ENCODE data around the gene ASB18.

The ASB18 gene

DNA sequence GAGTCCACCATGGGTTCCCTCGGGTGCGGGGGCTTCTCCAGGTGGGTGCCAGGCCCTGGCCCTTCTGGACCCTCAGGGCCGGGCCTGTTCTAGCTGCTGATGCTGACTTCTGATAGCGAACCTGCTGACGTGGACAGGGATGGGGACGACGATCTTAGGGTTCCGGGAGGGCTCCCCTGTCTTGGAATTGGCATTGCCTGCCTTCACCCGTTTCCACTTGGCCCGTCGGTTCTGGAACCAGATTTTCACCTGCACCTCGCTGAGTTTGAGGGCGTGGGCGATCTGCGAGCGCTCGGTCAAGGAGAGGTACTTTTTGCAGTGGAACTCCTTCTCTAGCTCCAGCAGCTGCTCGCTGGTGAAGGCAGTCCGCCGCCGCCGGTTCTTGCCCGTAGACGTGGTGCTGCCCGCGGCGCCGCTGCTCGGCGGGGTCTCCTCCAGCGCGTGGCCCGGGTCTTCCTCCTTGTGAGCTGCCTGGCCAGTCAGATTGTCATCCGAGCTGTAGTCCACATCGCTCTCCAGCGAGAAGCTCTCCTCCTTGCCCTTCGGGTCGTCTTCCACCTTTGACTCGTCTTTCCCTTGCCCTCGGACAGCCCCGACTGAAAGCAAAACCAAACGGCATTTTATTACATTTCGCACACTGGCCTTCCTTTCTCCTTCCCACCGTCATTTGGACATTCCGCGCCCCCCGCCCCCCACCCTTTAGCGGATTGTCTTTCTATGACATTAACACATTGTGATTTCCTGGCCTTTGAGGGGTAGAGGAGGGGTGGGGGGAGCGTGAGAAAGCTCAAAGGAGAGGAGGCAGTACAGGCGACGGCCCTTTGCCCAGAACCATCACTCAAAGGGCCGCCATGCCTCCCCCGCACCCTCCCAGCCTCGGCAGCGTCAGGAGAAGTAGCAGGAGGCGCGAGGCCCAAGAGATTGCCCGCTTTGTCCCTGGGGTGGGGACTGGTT is 98.1 kb downstream of the ASB18 start:
- no peaks in the 10 kb centered on the region for H3K9me3 Mint-ChIP-seq
- H3K27me3 Mint-ChIP-seq (ENCODE audit: low read depth): peaks cover 66% of the 10 kb centered on the region
- H3K4me3 Mint-ChIP-seq: no peak overlapping the region
- H3K4me1 Mint-ChIP-seq (ENCODE audit: low read depth): peaks cover 2% of the 10 kb centered on the region
- peaks cover 4% of the 10 kb centered on the region for H3K36me3 Mint-ChIP-seq (ENCODE audit: low read depth)
- no peak for DNase-seq (ENCODE audit: low spot score)
- peak overlapping the region; percentile 60 for H3K27ac Mint-ChIP-seq

DNA sequence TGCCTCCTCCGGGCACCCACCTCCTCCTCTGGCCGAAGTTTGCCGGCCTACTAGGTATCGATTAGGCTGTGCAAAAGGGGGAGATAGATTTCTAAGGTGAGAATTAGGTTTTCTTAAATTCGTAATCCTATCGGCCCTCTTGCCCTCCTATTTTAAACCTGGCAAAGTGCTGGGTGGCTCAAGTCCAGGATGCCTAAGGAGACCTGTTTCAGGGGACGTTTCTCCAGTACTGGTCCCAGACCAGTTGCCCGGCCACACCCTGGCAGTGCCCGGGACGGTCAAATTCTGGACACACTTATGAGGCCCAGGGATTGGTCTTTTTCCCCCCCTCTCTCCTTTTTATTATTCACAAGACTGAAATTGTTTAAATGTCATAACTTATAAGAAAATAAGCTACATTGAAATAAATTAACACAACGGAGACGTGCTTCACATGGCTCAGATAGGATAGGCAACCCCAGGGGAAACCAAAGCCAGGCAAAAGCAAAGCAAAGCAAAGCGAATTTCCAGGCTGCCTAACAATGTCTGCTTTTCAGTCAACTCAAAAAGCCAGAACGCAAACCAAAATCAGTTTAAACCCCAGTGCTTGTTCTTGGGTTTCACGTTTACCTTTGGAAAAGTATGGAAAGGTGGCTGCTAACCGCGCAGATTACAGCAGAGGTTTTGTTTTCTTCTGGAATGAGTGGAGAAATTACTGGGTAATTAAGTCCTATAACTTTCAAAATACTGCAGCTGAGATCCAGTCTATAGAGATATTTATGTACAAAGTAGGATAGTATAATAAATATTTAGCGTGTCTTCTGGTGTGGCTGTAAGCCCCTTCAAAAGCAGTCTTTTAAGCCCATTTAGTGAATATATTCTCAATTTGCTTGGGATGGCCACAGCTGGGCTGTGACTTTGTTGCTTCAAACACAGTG is 99.0 kb downstream of the ASB18 start:
- no peak overlapping the region for H3K27ac Mint-ChIP-seq
- no peak overlapping the region for H3K4me3 Mint-ChIP-seq
- H3K36me3 Mint-ChIP-seq (ENCODE audit: low read depth): peaks cover 2% of the 10 kb centered on the region
- DNase-seq (ENCODE audit: low spot score): no peak
- H3K27me3 Mint-ChIP-seq (ENCODE audit: low read depth): peaks cover 63% of the 10 kb centered on the region
- peaks cover 2% of the 10 kb centered on the region for H3K4me1 Mint-ChIP-seq (ENCODE audit: low read depth)
- H3K9me3 Mint-ChIP-seq: no peaks in the 10 kb centered on the region

DNA sequence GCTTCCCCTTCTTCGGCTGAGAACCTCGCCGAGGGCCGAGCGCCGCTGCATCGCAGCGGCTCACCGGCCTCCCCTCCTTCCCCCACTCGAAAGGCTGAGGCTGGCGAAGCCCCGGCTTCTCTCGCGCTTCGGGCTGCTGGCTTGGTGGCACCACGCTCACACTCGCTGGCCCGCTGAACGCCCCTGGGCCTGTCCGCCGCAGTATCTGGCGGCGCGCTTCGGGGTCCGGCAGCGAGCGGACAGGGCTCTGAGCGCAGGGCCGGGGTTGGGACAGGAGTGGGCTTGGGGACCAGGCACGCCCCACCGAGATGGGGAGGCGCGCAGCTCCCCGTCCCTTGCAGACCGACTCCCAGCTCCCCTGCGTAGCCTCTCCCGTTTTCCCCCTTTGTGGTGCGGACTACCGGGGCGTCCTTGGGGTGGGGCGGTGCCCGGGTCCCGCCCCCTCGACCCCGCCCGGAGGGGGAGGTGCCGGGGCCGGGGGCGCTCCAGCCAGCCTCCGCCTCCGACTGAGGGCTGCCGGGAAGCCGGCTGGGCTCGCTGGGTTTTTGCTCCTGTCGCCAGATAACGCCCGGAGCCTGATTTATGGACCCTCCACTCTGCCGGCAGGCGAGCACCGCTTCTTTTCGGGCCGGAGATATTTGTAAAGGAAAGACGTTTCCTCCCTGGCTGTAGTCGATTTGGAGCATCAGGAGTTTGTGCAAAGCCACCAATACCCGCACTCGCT is 99.8 kb downstream of the ASB18 start:
- peaks cover 56% of the 10 kb centered on the region for H3K27me3 Mint-ChIP-seq (ENCODE audit: low read depth)
- no peak for DNase-seq (ENCODE audit: low spot score)
- no peaks in the 10 kb centered on the region for H3K9me3 Mint-ChIP-seq
- peaks cover 2% of the 10 kb centered on the region for H3K4me1 Mint-ChIP-seq (ENCODE audit: low read depth)
- H3K27ac Mint-ChIP-seq: no peak overlapping the region
- H3K4me3 Mint-ChIP-seq: no peak overlapping the region
- peaks cover 1% of the 10 kb centered on the region for H3K36me3 Mint-ChIP-seq (ENCODE audit: low read depth)

DNA sequence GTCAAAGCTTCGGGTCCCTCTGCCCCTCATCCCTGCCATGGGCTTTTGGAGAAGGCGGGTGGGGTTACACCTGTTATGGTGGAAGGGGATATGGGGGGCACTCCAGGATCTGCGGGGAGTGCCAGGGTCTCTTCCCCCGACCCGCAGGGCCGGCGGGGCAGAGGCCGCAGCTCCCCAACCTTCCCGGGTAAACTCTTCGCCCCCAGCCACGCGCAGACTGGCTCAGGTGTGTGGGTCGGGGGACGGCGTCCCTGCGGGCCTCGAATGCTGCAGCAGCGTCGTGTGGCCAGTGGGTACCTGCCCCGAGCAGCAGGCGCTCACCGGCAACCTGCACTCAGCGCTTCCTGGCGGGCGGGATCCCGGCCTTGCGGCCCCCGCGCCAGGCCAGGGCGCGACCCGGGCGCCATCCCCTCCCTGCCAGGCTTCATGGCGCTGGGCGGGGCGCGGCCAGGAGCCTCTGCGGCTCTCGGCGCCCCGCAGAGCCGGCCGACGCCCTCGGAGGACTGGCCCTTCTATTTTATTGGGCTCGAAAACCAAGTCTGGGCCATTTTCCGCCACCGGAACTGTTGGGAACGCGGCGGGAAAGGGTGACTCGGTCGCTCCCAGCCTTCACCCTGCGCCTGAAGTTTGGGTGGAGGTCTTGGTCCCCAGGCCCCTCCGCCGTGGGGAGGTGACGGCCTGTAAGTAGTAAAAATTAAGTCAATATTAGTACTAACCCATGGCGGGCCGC is 100.6 kb downstream of the ASB18 start:
- Mint-ChIP-seq H3K27ac (no peak overlapping the region), H3K27me3 (ENCODE audit: low read depth) (peaks cover 56% of the 10 kb centered on the region), H3K4me3 (no peak overlapping the region), H3K4me1 (ENCODE audit: low read depth) (peaks cover 2% of the 10 kb centered on the region), H3K36me3 (ENCODE audit: low read depth) (peaks cover 1% of the 10 kb centered on the region), H3K9me3 (no peaks in the 10 kb centered on the region)
- DNase-seq (ENCODE audit: low spot score): no peak

DNA sequence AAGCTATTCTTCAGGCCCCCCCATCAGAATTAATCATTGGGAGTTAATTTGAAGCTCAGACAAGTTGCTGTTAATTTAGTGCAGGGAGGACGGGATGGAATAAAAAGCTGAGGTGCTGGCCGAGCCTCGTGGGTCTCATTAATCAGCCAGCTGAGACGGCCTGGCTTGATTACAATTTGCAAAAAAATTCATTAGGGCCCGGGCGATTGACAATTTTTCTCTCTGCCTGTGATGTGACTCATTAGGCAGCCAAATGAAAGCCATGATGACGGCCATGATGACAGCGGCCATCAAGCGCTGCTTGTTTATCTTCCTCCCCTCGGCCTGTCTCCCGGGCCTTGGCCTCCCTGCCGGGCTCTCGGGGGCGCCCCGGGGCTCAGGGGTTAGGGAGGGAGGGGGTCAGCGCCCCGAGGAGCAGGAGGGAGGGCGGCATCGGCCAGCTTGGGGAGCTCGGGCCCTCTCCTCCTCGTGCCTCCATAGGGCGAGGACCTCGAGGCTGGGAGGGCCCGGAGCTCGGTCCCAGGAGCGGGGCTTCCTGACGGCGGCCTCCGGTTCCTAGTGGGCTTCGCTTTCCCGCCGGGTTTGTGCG is 101.2 kb downstream of the ASB18 start:
- Mint-ChIP-seq H3K9me3 (no peaks in the 10 kb centered on the region), H3K4me1 (ENCODE audit: low read depth) (peaks cover 2% of the 10 kb centered on the region), H3K27me3 (ENCODE audit: low read depth) (peaks cover 62% of the 10 kb centered on the region), H3K4me3 (no peak overlapping the region), H3K36me3 (ENCODE audit: low read depth) (peaks cover 1% of the 10 kb centered on the region), H3K27ac (no peak overlapping the region)
- no peak for DNase-seq (ENCODE audit: low spot score)

DNA sequence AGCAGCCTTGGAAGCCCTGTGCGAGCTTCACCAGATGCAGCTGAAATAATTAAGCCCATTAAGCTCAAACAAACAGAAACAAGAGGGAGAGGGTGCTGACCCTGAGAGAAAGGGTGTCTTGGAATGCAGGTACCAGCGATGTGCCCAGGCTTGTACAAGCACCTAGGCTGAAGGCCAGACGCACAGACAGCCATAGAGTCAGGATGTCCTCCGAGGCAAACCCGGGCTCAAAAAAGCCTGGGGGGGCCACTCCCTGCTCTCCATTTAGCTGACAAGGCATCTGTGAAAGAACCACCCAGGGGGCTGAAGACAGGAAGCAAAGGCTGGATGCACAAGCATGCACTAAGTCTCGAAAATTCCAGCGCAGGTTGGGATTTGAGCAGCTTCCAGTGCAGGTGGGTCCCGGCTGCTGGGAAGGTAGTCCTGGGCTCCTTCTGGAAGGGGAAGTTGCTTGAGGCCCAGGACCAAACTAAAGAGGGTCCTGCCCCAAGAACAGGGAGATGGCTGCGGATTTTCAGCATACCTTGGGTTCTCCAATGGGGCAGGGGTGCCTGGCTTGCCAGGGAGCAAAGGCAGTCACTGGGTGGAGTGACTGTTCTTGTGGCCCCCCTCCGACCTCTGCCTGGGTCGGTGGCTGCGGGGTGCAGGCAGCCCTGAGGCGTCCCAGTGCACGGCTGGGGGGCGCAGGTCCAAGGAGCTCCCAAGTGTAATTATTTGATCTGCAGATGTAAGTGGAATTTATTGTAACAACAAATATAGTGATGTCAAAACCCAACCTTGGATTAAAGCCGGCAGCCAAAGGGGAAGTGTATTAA is 102.0 kb downstream of the ASB18 start:
- H3K4me3 Mint-ChIP-seq: no peak overlapping the region
- H3K36me3 Mint-ChIP-seq (ENCODE audit: low read depth): peaks cover 1% of the 10 kb centered on the region
- H3K4me1 Mint-ChIP-seq (ENCODE audit: low read depth): peaks cover 2% of the 10 kb centered on the region
- no peak overlapping the region for H3K27ac Mint-ChIP-seq
- no peak for DNase-seq (ENCODE audit: low spot score)
- no peaks in the 10 kb centered on the region for H3K9me3 Mint-ChIP-seq
- H3K27me3 Mint-ChIP-seq (ENCODE audit: low read depth): peaks cover 69% of the 10 kb centered on the region

DNA sequence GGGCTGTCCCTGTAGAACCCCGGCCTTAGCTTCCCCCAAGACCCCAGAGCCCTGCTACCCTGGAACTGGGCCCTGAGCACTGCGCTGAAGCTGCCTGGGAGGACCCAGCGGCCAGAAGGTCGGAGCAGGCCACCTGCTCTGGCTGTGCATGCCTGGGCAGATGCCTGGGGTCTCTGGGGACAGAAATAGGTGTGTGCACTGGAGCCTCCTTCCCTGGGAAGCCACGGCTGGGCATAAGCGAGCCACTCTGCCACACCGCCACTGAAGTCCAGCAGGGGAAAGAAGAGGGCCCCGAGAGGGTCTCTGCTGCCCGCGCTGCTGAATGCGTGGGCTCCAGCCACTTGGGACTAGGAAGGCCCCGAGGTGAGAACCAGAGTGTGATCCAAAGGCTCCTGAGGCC is 102.7 kb downstream of the ASB18 start:
- no peaks in the 10 kb centered on the region for H3K9me3 Mint-ChIP-seq
- H3K27ac Mint-ChIP-seq: no peak overlapping the region
- H3K36me3 Mint-ChIP-seq (ENCODE audit: low read depth): peaks cover 1% of the 10 kb centered on the region
- no peaks in the 10 kb centered on the region for H3K4me1 Mint-ChIP-seq (ENCODE audit: low read depth)
- H3K4me3 Mint-ChIP-seq: no peak overlapping the region
- no peak for DNase-seq (ENCODE audit: low spot score)
- H3K27me3 Mint-ChIP-seq (ENCODE audit: low read depth): peaks cover 65% of the 10 kb centered on the region

DNA sequence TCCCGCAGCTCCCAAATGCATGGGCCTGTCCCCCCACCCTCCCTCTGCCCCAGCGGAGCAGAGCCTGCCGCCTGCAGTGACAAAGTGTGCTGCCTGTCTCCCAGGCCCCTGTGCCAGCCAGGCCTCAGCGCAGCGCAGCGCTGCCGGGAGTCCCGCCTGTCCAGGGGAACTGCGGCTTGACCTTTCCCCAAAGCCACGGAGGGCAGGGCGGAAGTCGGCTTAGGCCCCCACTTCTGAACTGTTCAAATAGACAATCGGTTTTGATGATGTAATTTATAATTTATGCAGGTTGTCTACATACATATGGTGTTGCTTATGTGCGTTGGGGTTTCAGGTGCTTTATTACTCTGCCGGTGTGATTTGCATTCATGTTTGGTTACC is 103.1 kb downstream of the ASB18 start:
- H3K4me3 Mint-ChIP-seq: no peak overlapping the region
- no peaks in the 10 kb centered on the region for H3K4me1 Mint-ChIP-seq (ENCODE audit: low read depth)
- DNase-seq (ENCODE audit: low spot score): no peak
- peaks cover 60% of the 10 kb centered on the region for H3K27me3 Mint-ChIP-seq (ENCODE audit: low read depth)
- no peaks in the 10 kb centered on the region for H3K9me3 Mint-ChIP-seq
- H3K27ac Mint-ChIP-seq: no peak overlapping the region
- peaks cover 1% of the 10 kb centered on the region for H3K36me3 Mint-ChIP-seq (ENCODE audit: low read depth)

DNA sequence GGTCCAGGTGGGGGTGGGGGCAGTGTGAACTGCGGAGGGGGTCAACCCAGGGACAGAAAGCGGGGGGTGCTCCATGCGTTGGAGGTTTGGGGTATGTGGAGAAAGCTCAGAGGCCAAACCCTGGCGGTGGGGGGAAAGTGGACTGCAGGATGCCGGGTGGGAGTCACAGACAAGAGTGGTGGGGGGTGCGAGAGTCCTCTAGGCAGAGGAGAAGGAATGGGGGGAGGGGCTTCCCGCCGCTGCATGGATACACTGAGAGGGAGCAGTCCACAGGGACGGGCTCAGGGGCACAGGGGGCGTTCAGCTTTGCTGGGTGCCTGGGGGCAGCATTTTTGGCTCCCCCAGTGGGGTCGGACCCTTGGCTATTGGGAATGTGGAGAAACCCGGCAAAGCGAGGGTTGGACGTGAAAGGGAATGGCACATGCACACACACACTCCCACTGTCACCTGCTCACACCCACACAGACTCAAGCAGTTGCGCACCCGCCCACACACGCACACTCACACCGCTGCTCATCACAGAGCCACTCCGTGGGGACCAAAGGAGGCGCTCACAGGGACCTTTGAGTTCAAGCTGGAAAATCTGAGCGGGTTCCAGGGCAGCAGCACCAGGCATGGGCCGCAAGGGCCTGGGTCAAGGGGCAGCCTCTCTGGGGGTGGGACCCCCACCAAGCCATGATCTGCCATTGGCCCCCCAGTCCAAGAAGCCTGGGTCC is 103.7 kb downstream of the ASB18 start:
- Mint-ChIP-seq H3K27me3 (ENCODE audit: low read depth) (peaks cover 55% of the 10 kb centered on the region), H3K9me3 (no peaks in the 10 kb centered on the region), H3K4me1 (ENCODE audit: low read depth) (no peaks in the 10 kb centered on the region), H3K36me3 (ENCODE audit: low read depth) (peaks cover 1% of the 10 kb centered on the region), H3K4me3 (no peak overlapping the region), H3K27ac (no peak overlapping the region)
- DNase-seq (ENCODE audit: low spot score): no peak

DNA sequence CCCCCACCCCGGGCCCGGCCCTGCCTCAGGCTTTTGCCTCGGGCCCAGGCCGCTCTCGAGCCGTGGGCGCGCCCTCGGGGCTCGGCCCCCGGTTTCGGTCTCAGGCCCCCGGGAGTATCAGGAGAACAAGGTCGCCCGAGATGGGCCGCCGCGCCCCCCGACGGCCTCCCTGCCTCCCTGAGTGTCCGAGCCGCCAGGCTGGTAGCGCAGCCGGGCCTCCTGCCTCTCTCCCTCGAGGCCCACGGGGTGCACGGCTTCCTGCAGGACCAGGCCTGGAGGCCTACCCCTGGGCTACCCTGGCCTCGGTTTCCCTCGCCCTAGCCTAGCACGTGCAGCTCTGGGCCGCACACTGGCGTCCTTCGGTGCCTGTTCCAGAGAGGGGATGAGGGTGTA is 104.4 kb downstream of the ASB18 start:
- no peak for DNase-seq (ENCODE audit: low spot score)
- no peaks in the 10 kb centered on the region for H3K9me3 Mint-ChIP-seq
- H3K27me3 Mint-ChIP-seq (ENCODE audit: low read depth): peaks cover 47% of the 10 kb centered on the region
- no peak overlapping the region for H3K4me3 Mint-ChIP-seq
- H3K36me3 Mint-ChIP-seq (ENCODE audit: low read depth): peaks cover 1% of the 10 kb centered on the region
- H3K27ac Mint-ChIP-seq: no peak overlapping the region
- H3K4me1 Mint-ChIP-seq (ENCODE audit: low read depth): no peaks in the 10 kb centered on the region

DNA sequence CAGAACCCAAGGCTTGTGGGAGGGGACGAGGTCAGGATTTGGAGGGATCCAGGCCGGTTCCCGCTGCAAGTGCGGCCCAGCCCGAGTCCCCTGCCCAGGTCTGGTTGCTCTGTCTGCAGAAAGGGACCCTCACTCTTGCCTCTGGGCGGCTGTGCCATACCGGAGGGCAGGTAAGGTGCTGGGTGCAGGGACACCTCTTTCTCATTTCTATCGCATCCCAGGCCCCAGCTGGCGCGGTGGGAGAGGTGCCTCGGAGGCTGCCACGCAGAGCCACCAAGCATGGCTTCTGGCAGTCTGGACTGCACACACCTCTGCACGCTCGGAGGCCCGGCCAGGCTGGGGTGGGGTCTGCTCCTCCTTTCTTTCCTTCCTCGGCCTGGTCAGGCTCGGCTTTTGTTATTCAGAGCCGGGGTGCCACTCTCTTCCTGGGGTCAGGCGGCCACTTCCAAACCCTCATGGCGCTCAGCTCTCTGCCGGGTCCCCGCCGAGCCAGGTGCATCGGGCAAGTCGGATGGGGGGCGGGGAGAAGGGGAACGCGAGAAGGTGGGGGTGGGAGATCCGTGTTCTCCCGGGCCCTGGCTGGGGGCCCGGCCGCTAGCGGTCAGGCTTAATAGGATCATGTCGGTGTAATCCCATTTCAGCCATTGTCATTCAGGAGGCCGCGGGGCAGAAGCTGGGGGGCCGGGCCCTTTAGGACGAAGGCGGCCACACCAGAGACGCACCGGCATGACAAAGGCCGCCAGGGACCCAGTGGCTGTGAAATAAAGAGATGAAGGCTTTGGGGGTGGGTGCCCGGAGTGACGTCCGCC is 105.0 kb downstream of the ASB18 start:
- Mint-ChIP-seq H3K27ac (no peak overlapping the region), H3K4me3 (no peak overlapping the region), H3K4me1 (ENCODE audit: low read depth) (no peaks in the 10 kb centered on the region), H3K36me3 (ENCODE audit: low read depth) (no peaks in the 10 kb centered on the region), H3K27me3 (ENCODE audit: low read depth) (peaks cover 45% of the 10 kb centered on the region), H3K9me3 (no peaks in the 10 kb centered on the region)
- DNase-seq (ENCODE audit: low spot score): no peak
